ENCODE data around the gene RAB19.

RAB19 gene

DNA sequence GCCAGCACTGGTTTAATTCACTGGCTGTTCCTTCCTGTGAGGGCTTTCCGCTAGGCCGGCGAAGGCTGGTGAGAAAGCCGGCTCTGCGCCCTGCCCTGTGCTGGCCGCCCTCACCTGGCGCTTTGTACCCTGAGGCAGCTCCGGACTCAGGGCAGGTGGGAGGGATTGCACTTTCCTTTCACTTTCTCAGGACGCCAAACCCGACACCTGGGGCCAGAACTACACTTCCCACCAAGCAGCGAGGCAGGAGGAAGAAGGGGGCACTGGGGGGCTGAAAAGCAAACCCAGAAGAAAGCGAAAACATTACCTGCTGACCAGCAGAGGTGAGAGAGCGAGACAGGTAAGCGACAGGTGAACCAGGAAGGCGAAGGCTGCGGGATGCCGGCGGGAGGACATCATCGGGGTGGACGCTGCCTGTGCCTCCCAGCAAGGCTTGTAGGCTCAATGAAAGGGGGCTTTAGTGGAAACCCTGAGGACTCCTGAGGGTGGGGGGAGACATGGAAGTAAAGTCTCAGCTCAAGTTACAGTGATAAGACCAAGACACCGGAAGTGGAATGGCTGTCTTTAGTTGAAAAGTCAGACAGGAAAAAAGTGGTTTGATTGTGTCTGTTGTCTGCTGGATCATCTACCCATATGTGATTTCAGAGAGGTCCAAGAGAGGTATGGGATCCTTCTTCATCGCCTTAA lies at the start of gene RAB19:
Gene RAB19, plus strand, starts transcription at position 181 of the 687 bp plus-strand sequence. CDS start 3,589 bp downstream, outside the sequence.
- H3K27ac ChIP-seq: no peak within 1 kb of the TSS
- H3K4me3 ChIP-seq: peak within 1 kb of the TSS; percentile 52
- TF ChIP-seq, protein P1, sequence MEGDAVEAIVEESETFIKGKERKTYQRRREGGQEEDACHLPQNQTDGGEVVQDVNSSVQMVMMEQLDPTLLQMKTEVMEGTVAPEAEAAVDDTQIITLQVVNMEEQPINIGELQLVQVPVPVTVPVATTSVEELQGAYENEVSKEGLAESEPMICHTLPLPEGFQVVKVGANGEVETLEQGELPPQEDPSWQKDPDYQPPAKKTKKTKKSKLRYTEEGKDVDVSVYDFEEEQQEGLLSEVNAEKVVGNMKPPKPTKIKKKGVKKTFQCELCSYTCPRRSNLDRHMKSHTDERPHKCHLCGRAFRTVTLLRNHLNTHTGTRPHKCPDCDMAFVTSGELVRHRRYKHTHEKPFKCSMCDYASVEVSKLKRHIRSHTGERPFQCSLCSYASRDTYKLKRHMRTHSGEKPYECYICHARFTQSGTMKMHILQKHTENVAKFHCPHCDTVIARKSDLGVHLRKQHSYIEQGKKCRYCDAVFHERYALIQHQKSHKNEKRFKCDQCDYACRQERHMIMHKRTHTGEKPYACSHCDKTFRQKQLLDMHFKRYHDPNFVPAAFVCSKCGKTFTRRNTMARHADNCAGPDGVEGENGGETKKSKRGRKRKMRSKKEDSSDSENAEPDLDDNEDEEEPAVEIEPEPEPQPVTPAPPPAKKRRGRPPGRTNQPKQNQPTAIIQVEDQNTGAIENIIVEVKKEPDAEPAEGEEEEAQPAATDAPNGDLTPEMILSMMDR (IDR thresholded peaks at IDR 0.05): no peak
- DNase-seq (ENCODE audit: low spot score): no peak

DNA sequence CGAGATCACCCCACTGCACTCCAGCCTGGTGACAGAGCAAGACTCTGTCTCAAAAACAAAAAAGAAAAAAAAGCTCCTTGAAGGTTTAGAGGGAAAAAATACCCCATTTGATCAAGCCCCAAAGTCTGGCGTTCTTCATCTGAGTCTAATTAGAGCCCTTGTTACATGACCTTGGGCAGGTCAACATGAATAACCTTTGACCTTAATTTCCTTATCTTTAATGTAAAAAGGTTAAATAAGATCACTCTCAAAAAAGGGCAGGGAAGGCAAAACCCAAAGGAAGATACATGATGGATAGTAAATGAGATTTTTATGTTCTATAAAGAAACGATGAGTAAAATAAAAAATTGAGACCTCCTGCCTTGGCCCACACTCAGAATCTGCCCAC lies 45.8 kb upstream of the RAB19 start:
- no peak for DNase-seq (ENCODE audit: low spot score)
- H3K27ac ChIP-seq: no peak overlapping the region
- TF ChIP-seq, protein P1 (IDR thresholded peaks at IDR 0.05): no peak
- H3K4me3 ChIP-seq: no peak overlapping the region

DNA sequence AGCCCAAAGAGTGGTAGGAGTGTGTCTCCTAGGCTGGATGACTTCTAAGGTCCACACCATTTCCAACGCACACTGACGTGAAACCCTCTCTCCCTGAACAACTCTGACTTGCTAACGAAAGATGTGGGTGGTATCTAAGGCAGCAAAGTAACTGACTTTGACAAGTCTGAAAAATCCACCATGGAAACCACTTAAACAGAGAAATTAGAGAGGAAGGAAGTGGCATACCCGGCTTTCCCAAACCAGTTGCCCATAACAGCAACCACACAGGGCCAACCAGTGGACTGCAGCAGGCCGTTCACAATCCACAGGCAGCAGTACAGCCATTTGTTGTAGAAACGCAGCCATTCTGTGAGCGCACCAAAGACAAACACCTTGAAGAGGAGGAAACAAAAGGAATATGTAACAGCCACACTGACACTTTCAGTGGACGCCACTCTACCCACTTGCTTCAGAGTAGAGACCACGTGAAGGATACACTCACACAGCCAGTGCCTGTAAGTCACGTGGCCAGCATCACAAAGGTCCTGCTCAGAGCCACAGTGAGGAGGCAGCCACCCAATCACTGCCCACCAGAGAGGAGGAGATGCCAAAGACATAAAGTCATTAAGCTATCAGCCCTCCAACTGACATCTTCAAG lies 45.3 kb upstream of the RAB19 start:
- no peak overlapping the region for H3K27ac ChIP-seq
- no peak for DNase-seq (ENCODE audit: low spot score)
- TF ChIP-seq, protein P1 (IDR thresholded peaks at IDR 0.05): no peak
- no peak overlapping the region for H3K4me3 ChIP-seq

- no peak for DNase-seq (ENCODE audit: low spot score)
- Histone ChIP-seq H3K4me3 (no peak overlapping the region), H3K27ac (no peak overlapping the region)
- TF ChIP-seq, protein P1 (IDR thresholded peaks at IDR 0.05): no peak
Measured at GRCh38 chr7:140360697-140361229, 43.1 kb upstream of the RAB19 start.

GRCh38 chr7:140364819-140365218 lies 39.0 kb upstream of the RAB19 start:
- no peak overlapping the region for H3K4me3 ChIP-seq
- no peak overlapping the region for H3K27ac ChIP-seq
- DNase-seq (ENCODE audit: low spot score): no peak
- TF ChIP-seq, protein P1 (IDR thresholded peaks at IDR 0.05): no peak

DNA sequence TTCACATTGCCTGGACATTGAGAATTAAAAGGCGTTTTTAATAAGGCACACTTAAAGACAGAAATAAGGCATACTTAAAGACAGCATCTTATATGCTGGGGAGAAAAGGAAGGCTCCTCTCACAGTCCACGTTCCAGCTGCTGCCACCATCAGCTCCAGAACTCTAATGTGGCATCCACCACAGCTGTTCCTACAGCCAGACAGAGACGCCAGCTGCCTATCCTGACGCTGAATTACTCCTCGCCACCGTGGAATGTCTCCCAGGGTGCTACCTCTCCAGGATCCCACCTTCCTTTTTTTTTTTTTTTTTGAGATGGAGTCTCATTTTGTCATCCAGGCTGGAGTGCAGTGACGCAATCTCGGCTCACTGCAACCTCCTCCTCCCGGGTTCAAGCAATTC lies 36.3 kb upstream of the RAB19 start:
- no peak overlapping the region for H3K27ac ChIP-seq
- DNase-seq (ENCODE audit: low spot score): no peak
- H3K4me3 ChIP-seq: no peak overlapping the region
- TF ChIP-seq, protein P1 (IDR thresholded peaks at IDR 0.05): no peak

GRCh38 chr7:140369294-140369693 lies 34.6 kb upstream of the RAB19 start:
- H3K27ac ChIP-seq: no peak overlapping the region
- no peak overlapping the region for H3K4me3 ChIP-seq
- no peak for DNase-seq (ENCODE audit: low spot score)
- TF ChIP-seq, protein P1 (IDR thresholded peaks at IDR 0.05): no peak

Data from coronary artery (tissue), 2 donors.